NCI-H226 (cell line): ENCODE measurements around the gene UBXN11.
"Not testable (repeated sequence)": the region's sequence is repeated elsewhere in the genome, so short reads cannot be mapped to it uniquely, and the experiment has no call there.

Source experiments
- DNase-seq: peaks from one replicate; pipeline ENCODE4 v3.0.0-alpha.2; 2015

Gene UBXN11

DNA sequence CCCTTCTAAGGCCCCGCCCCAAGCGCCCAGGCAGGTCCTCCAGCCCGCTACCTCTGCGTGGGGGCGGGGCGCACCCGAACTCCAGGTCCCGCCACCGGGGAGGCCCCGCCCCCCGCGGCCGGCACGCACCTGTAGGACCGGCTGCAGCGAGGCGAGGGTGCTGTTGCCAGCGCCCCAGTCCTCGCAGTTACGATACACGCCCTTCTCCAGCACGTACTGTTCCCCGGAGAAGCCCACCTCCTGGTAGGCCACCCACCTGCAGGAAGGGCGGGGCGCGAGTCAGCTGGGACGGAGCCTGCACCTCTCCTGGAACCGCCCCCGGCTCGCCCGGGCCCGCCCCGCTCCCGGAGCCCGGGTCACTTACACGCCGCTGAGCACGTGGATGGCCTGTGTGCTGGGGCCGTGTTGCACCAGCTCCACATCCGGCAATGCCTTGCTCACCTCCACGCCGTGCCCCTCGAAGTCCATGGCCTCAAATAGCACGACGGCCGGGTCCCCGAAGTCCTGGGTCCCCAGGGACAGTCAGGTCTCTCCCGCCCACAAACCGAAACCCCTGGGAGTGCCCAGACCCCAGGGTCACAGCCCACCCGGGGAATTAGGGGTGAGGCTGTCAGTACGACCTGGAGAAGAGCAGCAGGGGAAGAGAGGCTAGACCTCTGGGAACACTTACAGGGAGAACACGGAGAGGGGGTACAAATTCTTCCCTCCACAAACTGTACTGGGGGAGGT, 30.2 kb upstream of the UBXN11 start:
- peak; percentile 68 for DNase-seq

- no peak for DNase-seq
Observed at GRCh38 chr1:26335774-26336476, 29.5 kb upstream of the UBXN11 start.

DNA sequence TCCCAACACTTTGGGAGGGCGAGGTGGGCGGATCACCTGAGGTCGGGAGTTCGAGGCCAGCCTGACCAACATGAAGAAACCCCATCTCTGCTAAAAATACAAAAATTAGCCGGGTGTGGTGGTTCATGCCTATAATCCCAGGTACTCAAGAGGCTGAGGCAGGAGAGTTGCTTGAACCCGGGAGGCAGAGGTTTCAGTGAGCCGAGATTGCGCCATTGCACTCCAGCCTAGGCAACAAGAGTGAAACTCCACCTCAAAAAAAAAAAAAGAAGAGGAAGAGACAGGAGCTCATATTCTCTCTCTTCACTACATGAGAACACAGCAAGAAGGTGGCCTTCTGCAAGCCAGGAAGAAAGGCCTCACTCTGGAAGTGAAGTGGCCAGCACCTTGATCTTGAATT, 26.9 kb upstream of the UBXN11 start:
- DNase-seq: not testable (repeated sequence)

- DNase-seq: no peak
Observed at GRCh38 chr1:26330276-26330675, 23.8 kb upstream of the UBXN11 start.

GRCh38 chr1:26329380-26329779, 22.9 kb upstream of the UBXN11 start:
- not testable (repeated sequence) for DNase-seq

GRCh38 chr1:26328597-26328996, 22.2 kb upstream of the UBXN11 start:
- DNase-seq: no peak

DNA sequence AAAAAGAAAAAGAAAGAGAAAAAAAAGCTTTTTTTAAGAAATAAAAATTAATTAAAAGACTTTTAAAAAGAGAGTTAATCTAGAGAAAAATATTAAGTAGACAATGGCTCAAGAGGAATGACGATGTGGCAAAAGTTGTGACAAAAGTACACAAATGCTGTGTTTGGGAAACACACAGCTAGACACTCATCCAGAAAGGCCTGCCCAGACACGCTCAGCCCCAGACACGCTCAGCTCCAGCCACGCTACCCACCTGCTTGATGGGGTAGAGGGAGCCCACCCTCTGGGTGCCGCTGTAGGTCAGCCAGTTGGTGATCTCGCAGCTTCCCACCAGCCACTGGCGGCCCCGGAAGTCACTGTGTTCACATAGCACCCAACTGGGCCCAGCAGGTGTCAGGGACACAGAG, 21.5 kb upstream of the UBXN11 start:
- no peak for DNase-seq

GRCh38 chr1:26324550-26324949, 18.1 kb upstream of the UBXN11 start:
- no peak for DNase-seq

DNA sequence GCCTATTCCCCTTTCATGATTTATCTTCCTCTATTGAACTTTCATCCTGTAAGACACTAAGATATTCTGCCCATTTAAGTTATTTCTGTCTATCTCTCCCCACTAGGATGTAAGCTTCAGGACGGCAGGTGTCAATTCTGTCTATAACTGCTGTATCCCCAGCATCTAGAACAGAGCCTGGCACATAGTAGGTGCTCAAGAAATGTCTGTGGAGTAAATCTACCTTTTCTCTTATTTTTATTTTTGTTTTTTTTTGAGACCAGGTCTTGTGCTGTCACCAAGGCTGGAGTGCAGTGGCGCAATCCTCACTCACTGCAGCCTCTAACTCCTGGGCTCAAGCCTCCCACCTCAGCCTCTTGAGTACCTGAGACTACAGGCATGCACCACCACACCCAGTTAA, 16.9 kb upstream of the UBXN11 start:
- DNase-seq: no peak

DNA sequence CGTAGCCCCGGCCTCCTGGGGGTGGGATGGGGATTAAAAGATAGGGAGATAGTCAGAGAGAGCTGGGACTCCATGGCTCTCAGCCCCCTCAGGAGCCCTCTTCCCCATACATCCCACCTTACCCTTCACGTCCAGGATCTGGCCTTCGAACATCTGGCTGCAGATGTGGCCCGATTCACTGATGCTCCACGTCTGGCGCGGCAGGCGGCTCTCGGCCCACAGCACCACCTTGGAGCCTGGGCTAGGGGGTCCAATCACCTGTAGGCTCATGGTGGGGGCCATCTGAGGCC, 15.6 kb upstream of the UBXN11 start:
- no peak for DNase-seq

DNA sequence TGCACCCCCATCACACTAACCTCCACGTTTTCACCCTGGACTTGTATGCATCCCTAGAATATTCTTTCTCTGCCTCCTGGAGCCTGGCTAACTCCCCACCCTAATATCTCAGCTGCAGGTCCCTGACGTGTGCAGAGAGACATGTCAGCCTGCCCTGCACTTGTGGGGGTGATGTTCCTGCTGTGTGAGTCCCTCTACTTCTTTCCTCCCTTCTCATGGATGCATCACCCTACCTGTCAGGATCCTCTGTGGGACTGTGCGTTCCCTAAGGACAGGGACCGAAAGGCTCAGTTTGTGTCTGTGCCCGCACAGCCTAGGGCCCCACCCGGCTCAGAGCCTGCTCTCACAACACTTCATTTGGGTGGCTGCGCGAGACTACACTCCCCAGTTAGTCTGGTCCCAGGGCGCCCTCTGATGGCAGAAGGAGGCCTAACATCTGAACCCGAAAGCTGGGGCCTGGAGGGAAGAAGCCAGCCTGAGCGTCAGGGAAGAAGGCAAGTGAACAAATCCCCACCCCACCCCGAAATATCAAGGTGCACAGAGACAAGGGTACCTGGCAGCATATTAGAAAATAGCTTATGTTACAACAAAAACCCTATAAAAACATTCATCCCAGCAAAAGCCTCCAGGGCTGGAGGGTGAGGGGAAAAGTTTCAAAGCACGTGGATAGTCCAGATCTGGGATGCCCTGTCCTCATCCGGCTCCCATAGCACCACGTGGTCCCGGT, 15.0 kb upstream of the UBXN11 start:
- DNase-seq: peak; percentile 69

- no peak for DNase-seq
Observed at GRCh38 chr1:26320896-26321295, 14.5 kb upstream of the UBXN11 start.

GRCh38 chr1:26318338-26319064, 12.1 kb upstream of the UBXN11 start:
- no peak for DNase-seq

GRCh38 chr1:26317612-26318337, 11.3 kb upstream of the UBXN11 start, which contains the start of gene CD52:
Gene CD52, plus strand, starts transcription at chr1:26317958. Its CDS starts 60 bp downstream, at chr1:26318018.
- no peak for DNase-seq

- no peak for DNase-seq
Observed at GRCh38 chr1:26317146-26317545, 10.7 kb upstream of the UBXN11 start.

DNA sequence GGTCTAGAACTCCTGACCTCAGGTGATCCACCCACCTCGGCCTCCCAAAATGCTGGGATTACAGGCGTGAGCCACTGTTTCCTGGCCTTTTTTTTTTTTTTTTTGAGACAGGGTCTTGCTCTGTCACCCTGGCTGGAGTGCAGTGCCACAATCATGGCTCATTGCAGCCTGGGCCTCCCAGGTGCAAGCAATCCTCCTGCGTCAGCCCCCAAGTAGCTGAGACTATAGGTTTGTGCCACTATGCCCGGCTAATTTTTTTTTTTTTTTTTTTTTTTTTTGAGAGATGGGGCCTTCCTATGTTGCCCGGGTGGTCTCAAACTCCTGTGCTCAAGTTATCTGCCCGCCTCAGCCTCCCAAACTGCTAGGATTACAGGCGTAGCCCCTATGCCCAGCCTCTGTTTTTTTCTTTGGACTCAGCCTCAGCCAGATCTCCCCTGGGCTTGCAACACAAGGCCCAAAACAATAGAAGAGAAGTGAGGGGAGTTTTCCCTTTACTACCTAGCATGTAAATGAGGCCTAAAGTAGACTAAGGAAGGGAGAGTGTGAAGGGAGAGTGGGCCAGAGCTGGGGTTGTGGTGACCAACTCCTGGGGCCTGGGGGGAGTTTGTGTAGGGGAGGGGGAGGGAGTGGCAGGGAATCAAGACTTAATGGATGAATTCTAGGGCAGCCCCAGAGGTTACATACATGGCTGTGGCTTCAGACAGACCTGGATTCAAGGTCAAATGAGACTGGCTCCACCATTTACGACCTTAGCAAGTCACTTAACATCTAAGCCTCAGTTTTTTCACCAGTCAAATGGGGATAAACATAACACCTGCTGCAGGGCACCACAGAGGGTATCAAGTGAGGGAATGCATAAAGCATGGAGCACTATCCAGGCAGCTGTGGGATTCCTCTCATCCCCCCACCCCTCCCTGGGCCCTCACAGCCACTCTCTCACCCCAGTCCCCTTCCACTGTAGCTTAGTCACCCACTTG, 9.7 kb upstream of the UBXN11 start:
- DNase-seq: no peak

DNA sequence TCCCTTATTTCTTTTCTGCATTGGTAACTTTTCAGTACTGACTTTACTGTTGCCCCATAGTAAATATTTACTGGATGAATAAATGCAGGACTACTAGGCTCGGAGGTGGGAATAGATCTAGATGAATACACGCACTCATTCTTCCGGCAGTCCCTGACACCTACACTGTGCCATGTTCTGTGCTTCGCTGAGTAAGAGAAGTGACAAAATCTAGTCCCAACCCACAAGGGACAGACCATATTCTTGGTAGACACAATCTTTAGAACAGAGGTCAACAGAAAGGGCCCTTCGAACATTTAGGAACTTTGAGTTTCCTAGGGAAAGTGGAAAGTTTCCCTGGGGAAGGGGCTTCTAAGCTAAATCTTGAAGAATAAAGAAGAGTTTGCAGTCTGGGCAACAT, 8.1 kb upstream of the UBXN11 start:
- no peak for DNase-seq

DNA sequence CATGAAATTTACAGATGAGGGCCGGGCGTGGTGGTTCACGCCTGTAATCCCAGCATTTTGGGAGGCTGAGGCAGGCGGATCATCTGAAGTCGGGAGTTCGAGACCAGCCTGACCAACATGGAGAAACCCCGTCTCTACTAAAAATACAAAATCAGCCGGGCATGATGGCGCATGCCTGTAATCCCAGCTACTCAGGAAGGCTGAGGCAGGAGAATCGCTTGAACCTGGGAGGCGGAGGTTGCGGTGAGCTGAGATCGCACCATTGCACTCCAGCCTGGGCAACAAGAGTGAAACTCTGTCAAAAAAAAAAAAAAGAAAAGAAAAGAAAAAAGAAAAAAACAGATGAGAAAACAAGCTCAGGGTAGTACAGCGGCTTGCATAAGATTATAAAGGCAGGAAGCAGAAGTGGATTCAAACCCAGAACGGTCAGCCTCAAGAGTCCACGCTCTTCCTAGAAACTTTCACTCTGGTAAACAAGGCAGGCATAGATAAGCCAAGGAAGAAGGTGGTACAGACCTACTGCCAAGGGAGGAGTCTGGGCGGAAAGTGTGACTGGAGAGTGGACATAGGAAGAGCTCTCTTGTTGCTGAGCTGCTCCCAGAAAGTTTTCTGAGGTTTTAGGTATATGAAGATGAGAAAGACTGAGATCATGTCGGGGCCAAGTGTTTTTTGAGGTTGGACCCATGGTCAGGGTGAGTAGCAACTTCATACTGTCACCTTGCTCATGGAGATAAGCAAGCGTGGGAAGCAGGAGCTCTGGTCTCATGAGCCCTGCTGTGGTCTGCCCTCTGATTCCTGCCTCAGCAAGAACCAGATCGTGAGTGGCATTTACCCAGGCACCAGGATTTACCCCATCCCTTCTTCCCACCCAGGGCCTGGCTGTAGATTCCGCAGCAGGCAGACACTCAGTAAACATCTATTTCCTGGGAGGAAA, 1.8 kb upstream of the UBXN11 start:
- not testable (repeated sequence) for DNase-seq

GRCh38 chr1:26307363-26307781, 936 bp upstream of the UBXN11 start:
- DNase-seq: no peak

- DNase-seq: no peak
Observed at GRCh38 chr1:26305667-26306289, 658 bp downstream of the UBXN11 start.
